NCI-H1417 (cell line): ENCODE results near the gene CGB7.

ENCODE experiments used
- DNase-seq, 3 experiments: peaks; one replicate each; lab custom pipeline; 2025; lab: John Stamatoyannopoulos, UW

Gene CGB7

DNA sequence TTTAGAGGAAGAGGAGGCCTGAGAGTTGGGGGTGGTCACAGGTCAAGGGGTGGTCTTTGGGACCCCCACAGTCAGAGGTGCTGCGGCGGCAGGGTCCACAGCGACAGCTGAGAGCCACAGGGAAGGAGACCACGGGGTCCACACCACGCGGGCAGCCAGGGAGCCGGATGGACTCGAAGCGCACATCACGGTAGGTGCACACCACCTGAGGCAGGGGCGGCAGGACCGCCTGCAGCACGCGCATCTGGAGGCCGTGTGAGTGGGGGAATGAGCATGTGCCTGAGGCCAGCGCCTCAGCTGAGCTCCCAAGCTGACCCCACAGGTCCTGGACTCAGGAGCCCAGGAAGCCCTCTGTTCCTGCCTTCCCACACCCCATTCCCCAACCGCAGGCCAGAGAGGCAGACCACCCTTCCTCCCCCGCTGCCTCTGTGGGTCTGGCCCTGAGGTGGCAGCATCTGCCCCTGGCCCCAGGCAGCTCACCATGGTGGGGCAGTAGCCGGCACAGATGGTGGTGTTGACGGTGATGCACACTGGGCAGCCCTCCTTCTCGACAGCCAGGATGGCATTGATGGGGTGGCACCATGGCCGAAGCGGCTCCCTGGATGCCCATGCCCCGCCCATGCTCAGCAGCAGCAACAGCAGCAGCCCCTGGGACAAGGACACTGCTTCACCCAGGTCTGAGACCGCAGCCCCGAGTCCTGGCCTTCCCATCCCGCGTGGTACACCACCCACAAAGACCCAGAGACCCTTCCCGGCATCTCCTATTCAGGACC is 41.3 kb downstream of the CGB7 start:
- no peak for DNase-seq

DNA sequence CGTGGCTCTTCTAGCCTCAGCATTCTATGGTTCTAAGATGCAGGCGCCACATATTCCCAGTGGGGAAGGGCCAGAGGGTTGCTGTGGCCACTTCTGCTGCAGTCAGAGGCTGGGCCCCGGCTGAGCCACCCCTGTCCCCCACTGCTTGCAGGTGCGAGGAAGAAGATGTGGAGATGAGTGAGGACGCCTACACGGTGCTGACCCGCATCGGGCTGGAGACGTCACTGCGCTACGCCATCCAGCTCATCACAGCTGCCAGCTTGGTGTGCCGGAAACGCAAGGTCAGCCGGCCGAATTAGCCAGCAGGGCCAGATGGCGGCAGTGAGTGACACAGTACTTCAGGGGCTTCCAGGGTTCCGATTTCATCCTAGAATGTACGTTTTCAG is 42.7 kb downstream of the CGB7 start:
- no peak for DNase-seq

DNA sequence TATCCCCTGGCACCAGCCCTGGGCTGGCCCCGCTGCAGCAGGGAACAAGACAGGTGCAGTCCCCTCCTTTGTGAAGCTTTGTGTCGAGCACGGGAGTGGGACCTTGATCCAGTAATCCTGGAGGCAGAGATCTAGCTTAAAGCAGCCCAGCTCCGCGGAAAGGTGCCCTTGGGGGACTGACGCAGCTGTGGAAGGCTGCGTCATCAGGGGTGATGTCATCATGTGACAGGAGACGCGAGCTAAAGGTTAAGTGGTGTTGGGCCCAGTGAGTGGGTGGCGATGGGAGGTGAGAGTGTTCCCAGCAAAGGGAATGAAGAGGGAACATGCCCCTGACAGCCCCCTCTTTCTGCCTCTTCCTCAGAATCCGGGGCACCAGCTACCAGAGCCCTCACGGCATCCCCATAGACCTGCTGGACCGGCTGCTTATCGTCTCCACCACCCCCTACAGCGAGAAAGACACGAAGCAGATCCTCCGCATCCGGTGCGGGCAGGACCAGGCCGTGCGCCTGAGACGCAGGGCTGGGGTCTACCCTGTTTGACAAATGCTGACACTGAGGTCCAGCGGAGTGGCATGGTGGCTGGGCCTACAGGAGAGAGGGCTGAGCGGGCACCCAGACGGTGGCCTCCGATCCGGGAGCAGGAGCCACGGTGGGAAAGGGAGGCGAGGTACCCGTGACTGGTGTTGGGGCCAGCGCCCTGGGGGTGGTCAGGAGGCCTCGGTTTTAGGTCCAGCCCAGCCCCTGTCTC is 43.3 kb downstream of the CGB7 start:
- DNase-seq: no peak

DNA sequence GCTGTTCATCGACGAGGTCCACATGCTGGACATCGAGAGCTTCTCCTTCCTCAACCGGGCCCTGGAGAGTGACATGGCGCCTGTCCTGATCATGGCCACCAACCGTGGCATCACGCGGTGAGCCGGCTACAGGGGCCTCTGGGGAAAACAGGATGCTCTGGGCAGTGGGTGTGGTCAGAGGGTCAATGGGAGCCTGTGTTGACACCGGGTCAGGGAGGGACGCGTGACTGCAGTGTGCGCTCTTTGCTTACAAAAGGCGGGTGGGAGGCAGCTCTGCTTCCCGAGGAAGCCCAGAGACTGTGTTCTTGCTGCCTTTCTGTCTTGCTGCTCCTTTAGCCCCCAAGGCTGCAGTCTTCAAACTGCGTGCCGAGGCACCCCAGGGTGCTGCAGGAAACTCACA is 46.4 kb downstream of the CGB7 start:
- DNase-seq: no peak

DNA sequence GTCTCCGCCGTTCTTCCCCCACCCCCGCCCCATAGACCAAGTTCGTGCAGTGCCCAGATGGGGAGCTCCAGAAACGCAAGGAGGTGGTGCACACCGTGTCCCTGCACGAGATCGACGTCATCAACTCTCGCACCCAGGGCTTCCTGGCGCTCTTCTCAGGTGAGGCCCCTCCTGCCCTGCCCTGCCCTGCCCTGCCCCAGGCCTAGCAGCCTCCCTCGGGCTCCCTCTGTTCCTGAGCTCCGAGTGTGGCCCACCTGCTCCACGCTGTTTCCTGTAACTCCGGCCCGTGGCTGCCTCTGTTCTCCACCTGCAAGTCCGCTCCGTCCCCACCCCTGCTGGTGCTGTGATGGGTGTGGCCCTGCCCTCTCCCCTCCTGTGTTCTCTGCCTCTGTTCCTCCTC is 47.1 kb downstream of the CGB7 start:
- no peak for DNase-seq

DNA sequence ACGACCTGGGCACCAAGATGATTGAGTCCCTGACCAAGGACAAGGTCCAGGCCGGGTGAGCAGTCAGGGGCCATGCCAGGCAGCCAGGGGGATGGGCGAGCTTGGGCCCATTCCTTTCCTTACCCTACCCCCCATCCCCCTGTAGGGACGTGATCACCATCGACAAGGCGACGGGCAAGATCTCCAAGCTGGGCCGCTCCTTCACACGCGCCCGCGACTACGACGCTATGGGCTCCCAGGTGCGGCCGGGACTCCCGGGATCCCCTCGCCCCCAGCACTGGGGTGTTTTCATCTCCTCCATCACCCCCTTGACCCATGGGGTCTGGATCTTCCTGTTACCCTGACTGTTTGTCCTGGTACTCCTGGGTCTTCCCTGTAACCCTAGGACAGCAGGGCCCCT is 47.7 kb downstream of the CGB7 start:
- no peak for DNase-seq

GRCh38 chr19:49006905-49007304 is 50.6 kb downstream of the CGB7 start:
- no peak for DNase-seq

GRCh38 chr19:49004964-49005614 is 52.5 kb downstream of the CGB7 start:
- no peak for DNase-seq
